UCSD-AML1 (cell line): Measurements from ENCODE around the gene RNF144B.
"Not testable (repeated sequence)": the region's sequence is repeated elsewhere in the genome, so short reads cannot be mapped to it uniquely, and the experiment has no call there.

Experiments used
- DNase-seq: peaks from one replicate; lab custom pipeline; 2025; ENCODE audit not compliant: unreplicated experiment; lab: John Stamatoyannopoulos, UW

The RNF144B gene

GRCh38 chr6:18371010-18371409 is 16.1 kb upstream of the RNF144B start:
- DNase-seq, result no peak

DNA sequence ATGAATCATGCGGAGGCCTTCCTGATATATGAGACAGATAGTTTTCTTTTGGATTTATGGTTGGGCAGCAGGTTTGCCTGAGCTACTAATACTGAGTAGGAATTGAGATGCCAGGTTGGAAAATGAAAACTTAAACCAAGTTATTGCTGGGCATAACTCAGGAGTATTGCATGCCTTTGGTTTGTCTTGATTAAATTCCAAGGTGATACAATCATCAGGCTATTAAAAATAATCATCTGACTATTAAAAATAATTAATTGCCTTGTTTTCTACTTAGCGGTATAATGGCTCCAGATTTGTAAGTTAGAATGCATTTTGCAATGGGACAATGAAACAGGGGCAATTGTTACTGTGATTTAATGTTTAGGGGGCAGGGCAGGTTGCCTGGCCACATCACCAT is 15.5 kb upstream of the RNF144B start:
- DNase-seq, result no peak

DNA sequence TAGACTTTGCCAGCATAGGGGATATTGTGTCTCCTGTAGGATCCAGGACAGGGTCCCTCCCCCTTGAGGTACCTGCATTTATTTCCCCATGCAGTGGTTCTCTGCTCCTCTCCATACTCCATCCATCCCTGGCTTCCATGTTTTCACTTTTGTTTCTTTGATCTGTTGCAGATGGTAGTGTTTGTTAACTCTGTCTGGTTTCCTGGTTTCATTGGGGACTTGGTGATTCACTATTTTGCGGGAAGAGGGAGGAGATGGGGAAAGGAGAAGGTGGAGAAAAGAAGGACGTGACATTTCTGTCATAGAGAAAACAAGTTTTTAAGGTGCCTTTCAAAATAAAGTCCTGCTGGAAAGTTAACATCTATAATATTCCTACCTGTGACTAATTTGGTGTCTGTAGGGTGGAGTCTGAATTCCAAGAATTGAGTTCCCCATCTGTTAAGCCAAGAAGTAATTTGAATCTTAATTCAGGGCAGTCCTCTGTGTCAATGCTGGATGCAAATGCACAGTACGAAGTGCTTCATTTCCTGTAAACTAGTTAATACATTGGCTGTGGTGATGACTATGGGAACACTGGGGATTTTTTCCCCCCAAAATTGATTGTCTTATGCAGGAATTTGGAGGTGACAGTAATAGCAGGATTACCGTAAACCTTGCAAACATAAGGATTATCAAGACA is 6.9 kb upstream of the RNF144B start:
- DNase-seq, result no peak

GRCh38 chr6:18380851-18381250 is 6.3 kb upstream of the RNF144B start:
- no peak for DNase-seq

- no peak for DNase-seq
Observed at GRCh38 chr6:18383441-18383840, 3.7 kb upstream of the RNF144B start.

GRCh38 chr6:18384621-18385020 is 2.5 kb upstream of the RNF144B start:
- no peak for DNase-seq

DNA sequence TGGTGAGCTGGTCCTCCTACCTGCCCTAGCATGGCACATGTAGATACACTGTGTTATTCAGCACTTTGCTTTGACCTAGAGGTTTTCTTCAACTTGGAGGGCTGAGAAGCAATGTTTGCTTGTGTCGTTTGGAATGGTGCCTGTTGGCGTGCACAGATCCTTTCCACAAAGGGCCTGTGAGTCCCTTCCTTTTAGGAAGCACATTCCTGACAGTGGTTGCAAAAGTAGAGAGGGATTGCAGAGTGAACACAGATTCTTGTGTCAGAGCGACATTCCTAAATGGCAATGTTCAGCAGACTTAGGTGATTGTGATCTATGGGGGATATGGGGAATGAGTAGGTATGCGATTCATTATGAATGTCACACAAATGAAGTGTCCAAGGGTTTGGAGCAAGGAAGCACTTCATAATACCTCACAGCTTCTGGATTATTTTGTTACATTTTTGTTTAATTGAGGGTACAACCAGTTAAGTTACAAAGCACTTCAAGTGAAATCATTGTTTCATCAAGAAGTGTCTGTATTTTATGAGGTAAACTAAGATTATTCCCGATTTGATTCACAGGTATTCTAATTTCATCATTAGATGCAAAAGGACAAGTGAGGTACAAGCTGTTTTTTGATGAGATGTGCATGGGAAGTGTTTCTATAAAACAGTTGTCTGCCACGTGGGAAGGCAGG is 713 bp upstream of the RNF144B start:
- no peak for DNase-seq

GRCh38 chr6:18388271-18388670 is 1.1 kb downstream of the RNF144B start:
- no peak for DNase-seq

GRCh38 chr6:18388942-18389341 is 1.8 kb downstream of the RNF144B start:
- DNase-seq, result no peak

DNA sequence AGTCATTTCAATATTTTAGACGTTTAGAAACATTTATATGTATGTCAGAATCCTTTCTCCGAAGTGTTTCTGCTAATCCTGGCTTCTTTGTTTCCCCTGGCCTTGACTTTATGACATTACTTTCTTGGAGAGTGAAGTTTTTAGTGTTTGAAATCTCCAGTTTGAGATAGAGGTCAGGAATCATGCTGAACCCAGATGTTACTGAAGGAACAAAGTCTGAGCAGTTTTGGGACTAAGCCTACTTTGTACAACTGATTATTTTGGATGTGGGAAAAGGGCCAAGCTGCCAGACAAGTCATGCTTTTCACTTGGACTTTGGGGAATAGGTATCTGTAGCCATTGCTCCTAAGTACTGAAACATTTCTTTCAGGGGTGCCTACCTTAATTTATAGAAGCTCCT is 2.3 kb downstream of the RNF144B start:
- no peak for DNase-seq

DNA sequence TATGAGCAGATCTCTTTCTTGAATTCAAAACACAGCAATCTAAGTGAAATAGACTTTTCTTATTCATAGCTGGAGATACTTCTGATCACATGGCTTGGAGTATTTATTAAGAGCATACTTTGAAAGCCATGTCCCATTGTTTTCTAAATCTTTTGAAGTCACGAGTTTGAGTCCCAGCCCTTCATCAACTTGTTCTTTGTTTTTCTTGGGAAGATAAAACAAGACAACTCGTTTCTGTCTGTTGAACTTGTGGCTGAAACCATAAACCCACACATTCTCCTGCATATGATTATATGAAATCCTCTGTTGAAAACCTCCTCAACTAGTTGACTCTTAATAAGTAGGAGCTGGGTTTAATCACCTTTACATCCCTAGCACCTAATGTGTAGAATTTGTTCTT is 3.3 kb downstream of the RNF144B start:
- no peak for DNase-seq

GRCh38 chr6:18391023-18391422 is 3.9 kb downstream of the RNF144B start:
- DNase-seq, result no peak

DNA sequence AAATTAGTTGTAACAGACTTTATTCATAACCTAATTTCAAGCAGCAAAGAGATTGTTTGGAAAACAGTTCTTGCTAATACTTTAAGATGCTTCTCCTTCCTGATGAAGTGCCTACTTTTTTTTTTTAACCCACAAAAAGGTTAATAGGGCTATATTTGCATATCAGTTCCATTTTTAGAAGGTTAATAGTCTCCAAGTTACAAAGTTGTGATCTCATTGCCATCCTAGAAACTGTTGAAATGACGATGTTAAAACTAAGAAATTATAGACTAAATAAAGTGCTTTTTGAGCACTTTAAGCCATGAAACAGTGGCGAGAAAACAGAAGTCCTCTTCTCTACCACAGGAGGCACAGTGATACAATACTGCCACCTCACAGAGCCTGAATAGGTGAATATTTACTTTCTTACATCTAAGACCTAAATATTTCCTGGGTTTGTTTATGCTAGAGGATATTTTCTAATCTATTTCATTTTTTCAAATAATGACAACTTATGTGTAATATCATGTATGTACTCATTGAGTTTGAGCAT is 5.3 kb downstream of the RNF144B start:
- no peak for DNase-seq

- no peak for DNase-seq
Observed at GRCh38 chr6:18393698-18394097, 6.5 kb downstream of the RNF144B start.

DNA sequence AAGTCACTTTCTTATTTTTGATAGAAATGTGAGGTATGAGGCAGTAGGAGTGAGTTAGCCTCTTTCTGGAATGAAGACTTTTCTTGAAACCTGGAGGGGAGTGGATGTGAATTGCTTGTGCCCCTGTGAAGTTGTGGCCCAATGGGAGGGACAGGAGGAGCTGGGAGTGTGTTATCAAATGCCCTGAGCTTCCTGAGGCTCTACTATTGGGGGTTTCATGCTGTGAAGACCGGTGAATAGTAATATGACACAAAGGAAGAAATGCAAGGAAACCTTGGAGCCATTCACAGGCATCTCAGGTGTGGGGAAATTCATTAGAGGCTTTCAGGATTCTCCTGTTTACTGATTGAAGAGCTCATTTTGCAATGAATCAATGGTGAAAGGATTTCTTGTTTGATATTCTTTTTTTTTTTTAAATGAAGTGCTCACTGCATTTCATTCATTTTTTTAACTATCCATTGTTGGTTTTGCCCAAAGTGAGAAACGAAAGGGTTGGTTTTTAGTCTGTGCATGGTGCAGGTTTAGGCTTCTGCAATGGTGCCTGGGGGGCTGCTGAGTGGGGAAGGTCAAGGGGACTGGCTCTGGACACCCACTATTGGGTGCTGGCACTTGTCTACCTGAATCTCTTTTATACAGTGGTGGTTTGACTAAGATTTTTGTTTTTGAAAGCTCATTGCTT is 8.2 kb downstream of the RNF144B start:
- no peak for DNase-seq

DNA sequence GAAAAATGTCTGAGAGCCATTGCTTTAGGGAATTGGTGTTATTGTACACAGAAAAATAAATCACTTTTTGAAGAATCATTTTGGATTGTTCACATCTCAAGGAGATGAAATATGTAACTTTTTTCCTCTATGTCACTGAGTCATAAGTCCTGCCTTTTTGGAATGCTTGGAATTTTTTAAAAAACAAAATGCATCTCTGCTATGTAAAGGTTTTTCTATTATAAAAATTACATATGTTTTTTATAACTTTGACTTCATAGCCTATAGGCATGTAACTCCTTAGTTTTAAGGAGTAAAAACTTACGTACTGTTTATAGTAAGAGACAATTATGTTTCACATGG is 8.7 kb downstream of the RNF144B start:
- DNase-seq, result no peak

- DNase-seq, result no peak
Observed at GRCh38 chr6:18397701-18398100, 10.6 kb downstream of the RNF144B start.

DNA sequence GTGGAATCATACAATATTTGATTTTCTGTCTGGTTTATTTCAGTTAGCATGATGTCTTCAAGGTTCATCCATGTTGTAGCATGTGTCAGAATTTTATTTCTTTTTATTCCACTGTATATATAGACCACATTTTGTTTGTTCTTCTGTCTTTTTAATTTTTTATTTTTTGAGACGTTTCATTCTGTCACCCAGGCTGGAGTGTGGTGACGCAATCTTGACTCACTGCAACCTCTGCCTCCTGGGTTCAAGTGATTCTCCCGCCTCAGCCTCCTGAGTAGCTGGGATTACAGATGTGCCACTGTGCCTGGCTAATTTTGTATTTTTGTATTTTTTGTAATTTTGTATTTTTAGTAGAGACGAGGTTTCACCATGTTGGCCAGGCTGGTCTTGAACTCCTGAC is 11.1 kb downstream of the RNF144B start:
- DNase-seq, result not testable (repeated sequence)

- DNase-seq, result no peak
Observed at GRCh38 chr6:18400831-18401446, 13.8 kb downstream of the RNF144B start.

- not testable (repeated sequence) for DNase-seq
Observed at GRCh38 chr6:18404965-18405364, 17.8 kb downstream of the RNF144B start.

GRCh38 chr6:18405477-18406293 is 18.5 kb downstream of the RNF144B start:
- DNase-seq, result no peak
